NCI-H82 treated with DMSO at 0.1 percent for 48 hours (cell line): ENCODE measurements around the gene JAKMIP1.
"Not testable (repeated sequence)": the region's sequence is repeated elsewhere in the genome, so short reads cannot be mapped to it uniquely, and the experiment has no call there.

Experiments
- DNase-seq: peaks from one replicate; lab custom pipeline; 2025; ENCODE audit not compliant: unreplicated experiment; lab: John Stamatoyannopoulos, UW

Gene JAKMIP1

DNA sequence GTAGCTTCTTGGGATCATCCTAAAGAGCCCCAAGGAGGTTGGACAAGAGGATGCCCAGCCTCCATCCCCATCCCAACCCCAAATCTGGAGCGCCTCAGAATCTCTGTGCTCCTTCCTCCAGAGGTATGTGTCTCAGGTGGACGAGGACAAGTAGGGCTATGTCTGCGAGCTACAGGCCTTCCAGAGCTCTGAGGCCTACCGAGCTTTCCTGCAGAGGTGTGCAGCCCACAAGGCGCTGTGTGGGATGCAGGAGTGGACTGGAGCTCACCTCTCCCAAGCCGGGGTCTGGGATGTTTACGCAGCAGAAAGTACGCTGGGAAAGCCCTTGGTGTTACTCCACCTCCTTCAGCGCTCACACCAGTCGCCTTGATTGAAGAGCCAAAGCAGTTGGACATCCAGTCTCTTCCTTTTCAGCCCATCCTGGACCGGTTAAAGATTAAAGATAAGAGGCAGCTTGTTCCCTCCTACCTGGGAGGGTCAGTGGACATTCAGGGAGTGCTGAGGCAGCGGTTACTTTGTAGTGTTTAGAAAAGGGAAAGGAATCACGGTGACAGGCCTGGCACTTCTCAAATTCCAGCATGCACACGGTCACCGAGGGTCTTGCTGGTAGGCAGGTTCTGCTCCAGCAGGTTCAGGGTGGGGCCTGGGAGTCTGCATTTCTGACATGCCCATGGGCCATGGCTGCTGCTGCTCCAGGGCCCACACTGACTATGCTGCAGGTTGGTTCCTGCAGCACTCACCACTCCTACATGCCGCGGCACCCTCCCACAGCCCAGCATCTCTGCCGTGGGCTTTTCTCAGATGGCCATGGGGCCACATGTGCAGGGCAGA is 29.5 kb upstream of the JAKMIP1 start:
- no peak for DNase-seq

DNA sequence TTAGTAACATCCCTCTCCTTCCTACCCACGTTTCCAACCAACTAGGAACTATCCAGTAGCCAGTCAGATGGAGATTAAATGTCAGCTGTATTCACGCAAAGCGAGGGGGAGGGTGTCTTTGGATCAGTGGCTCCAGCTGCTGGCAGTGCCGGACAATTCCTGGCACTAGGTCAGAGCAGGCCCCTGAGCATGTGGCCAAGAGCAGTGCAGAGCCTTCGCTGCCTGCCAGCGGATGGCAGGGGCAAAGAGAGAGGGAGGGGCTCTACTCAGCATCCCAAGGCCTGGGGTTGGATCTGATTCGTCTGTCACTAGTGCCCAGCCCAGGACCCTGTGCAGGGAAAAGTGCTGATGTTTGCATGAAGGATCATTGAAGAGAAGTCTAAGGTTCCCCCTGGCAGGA is 28.7 kb upstream of the JAKMIP1 start:
- no peak for DNase-seq

DNA sequence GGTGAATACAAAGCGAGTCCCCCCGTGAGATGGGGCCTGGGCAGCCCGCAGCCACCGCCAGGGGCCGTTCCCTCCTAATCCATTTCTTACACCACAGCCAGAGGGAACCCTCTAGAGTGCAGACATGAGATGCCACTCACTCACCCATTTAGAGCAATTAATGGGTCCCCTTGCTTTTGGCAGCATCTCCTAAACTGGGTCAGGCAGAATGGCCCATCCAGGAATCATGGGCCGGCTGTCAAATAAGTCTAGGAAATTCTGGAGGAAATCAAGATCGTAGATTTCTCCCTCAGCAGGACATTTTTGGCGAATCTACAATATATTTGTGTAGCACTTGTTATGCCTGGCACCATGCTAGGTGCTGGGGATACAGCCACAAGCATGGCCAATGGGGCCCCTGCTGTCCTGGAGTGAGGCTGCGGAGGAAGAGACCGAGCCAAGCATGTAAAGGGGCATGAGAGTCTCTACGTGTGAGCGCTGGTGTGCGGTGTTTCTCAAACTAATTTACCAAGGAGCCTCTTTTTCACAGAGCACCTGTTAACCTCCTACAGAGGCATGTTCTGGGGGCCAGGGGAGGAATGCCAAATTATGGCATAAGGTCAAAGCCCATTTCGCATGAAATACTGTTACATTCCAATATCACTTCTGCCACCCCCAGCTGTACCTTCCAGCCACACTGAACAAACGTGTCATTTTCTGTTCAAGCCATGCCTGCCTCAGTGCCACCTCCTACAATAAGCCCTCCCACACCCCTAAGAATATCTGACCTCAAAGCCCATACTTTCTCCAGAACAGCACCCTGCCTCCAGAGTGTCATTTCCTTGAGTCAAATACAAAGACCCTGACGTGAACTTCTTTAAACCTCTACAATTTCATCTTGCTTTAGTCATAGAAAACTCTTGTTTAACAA is 28.1 kb upstream of the JAKMIP1 start:
- no peak for DNase-seq

DNA sequence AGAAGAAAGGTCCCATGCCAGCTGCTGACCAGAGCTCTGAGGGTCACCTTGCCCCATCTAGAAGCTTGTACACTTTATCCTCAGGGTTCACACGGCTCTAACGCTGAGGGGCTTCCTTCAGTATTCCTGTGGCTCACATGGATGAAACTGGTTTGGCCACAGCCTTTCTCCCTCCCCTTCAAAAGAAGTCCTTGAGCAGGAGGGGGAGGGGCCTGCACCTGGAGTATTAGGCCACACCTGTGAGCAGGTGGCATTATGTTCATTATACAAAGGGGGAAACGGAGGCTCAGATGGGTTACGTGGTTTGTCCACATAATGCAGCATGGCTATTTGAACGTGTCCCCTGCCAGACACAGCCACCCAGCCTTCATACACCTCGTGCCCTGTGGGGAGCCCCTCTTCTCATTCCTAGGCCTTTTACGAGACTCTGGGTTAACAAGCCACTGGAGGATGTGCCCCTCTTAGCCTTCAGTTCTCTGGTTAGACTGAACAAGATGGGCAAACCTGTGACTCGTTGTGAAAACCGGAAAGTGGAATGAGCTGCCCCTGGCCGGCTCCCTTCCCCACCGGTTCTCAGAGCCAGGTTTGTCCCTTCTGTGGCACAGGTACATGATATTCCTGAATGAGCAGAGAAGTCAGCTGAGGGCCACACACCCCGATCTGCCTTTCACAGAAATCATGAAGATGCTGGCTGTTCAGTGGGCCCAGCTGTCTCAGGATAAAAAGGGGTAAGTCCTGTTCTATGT is 27.2 kb upstream of the JAKMIP1 start:
- no peak for DNase-seq

DNA sequence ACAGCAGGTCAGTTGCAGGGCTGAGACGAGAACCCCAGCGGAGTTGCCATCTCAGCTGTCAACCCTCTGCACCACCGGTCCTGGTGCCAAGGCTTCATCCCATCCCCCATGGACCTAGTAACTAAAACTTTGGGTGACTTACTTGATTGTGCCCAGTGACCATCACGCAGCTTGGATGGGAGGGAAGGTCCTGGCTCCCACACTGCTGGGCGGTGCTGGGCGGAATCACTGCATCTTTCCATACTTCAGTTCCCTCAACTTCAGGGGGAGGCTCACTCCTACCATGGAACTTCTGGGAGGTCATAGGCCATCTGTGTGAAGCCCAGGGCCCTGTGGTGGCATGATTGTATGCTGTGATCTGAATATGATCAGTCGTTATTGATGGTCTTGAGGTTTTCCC is 26.2 kb upstream of the JAKMIP1 start:
- no peak for DNase-seq

DNA sequence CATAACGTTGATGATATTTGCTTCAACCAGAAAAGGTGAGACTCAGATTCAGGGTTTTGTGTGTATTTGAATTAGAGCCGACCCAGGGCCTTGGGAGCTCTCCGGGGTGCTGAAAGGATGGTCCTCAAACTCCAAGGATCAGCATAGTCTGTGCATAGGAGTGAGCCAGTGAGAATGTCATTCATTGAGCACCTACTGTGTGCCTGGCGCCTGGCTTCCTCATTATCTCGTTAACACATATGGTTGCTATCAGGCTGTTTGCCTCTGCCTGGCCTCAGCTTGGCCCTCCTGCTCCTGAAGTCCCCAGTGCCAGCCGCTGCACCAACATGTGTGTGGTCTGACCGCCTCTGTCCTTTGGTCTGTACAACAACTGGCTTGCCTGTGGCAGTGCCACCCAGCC is 25.1 kb upstream of the JAKMIP1 start:
- no peak for DNase-seq

DNA sequence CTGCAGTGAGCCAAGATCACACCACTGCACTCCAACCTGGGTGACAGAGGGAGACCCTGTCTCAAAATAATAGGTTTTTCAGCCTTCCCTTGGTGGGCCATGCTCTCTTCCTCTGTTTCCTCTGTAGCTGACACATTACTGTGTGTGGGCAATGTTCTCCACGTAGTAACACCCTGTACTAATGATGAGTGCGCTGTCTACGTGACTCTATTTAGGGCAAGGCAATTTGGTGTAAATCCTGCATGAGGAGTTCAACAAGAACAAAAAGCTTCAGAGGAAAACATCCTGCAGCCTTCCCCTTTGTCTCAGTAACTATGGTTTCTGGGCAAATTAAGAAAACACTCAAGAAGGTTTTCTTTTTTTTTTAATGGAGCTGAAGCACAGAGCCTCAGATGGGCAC is 24.4 kb upstream of the JAKMIP1 start:
- DNase-seq: no peak

DNA sequence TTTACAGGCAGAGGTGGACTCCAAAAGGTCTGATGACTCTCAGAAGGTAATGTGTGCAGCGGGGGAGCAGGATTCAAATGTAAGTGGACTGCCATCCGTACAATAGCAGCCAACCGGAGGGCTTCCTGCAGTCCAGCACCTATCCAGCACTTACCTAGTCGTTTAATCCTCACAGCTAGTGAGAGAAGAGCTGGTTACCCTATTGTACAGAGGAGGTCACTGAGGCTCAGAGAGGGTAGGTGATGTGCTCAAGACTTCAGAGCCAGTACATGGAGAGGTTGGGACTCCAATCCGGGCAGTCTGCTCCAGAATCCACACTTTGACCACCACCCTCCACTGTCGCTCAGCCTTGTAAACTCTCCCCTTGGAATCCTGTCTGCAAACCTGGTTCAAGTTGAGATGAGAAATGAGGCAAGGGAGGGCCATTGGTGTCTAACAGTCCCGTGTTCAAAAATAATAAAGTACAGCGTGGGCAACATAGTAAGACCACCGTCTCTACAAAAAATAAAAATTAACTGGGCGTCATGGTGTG is 22.5 kb upstream of the JAKMIP1 start:
- peak; percentile 41 for DNase-seq

DNA sequence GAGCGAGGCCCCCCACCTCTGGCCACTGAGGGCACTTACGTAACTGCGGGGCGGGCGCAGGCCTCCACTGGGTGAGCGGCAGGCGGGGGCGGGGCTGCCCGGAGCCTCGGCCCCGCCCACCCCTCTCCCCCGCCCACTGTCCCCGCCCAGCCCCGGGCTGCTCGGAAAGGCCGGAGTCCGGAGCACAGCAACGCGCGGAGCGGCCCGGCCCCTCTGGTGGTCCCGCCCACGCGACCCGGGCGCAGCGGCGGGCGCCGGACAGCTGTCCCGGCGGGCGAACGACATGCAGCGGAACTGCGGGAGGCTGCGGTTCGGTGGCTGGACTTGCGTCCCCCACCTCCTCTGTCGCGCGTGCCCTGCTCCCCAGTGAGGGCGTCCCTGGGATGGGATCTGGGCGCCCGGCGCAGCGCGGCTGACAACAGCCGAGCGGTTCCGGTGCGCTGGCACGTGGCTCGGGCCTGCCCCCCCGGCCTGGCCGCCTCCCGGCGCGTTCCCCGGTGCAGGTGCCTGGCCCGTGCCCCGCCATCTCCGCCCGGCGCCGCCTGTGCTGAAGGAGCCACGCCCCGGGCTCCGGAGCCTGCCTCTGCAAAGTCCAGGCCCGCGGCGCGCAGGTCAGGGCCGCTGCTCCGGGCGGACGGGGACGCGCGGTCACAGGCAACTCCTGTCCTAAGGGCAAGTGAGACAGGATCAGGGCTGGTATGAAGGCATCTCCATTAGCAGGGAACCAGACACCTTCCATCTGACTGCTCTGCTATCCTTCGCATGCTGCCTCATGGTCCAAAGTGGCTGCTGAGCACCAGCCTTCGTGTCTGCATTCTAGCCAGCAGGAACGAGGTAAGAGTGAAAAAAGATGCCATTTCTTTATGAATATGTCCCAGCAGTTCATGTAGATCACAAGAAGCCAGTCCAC is 21.8 kb upstream of the JAKMIP1 start:
- DNase-seq: no peak

DNA sequence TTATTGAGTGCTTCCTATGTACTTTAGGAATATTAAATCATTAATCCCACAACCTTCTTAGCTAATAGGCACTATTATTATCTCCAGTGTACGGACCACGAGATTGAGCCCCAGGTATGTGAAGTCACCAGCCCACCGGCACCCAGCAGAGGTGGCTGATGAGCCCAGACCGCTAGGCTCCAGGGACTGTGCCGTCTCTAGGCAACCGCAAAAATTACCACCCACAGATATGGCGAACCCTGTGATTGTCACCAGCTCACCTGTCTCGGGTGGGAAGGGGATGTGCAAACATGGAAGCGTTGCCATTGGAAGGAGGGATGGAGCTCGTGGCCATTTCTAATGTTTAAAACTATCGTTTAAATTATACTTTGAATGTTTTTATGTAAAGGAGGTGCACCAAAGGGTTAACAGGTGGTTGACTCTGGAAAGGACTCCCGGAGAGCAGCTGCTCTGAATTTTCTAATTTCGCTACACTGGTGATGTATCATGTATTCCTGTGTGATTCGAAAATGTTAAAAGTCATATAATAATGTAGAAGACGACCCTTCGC is 21.0 kb upstream of the JAKMIP1 start:
- DNase-seq: no peak

DNA sequence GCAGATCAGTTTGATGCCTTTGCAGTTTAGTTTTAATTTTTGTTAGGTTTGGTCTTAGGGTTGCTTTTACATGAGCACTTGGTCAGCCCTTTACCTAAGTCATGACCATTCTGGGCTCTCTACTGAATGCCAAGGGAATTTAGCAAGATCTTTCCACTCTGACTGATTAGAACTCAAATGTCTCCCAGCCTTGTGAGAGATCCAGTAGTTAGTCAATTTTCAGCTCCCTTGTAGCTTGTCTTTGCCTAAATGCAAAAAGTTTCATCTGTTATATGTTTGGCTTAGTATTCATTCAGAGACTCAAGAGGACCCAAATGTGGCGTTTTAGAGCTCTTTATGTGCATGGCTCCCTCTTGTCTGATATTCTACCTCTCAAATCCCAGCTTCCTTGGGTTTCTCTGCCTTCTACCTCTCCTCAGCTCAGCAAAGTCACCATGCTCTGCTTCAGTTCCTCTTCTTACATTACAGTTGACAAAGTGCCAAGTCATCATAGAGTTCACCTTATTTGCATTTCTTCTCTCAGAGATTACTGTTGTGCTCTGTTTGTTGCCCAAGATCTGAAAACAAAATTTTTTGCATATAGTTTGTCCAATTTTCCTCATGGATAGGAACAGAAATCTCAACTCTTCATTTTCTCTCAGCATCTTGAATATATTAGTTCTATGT is 17.5 kb upstream of the JAKMIP1 start:
- no peak for DNase-seq

DNA sequence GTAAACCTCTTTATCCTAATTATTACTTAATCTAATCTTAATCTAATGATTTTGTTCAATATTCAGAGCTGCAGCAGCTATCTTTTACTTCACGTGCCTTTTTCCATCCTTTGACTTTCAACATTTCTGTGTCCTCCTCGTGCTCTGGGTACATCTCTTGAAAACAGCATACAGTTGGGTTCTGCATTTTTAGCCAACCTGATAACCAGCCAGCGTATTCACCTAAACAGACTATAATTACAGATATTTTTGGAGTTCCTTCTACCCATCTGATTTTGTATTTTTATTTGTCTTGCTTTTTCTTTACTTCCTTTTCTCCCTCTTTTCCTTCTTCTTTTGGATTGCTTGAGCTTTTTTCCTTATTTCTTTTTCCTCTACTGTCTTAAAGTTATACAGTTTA is 16.2 kb upstream of the JAKMIP1 start:
- no peak for DNase-seq

DNA sequence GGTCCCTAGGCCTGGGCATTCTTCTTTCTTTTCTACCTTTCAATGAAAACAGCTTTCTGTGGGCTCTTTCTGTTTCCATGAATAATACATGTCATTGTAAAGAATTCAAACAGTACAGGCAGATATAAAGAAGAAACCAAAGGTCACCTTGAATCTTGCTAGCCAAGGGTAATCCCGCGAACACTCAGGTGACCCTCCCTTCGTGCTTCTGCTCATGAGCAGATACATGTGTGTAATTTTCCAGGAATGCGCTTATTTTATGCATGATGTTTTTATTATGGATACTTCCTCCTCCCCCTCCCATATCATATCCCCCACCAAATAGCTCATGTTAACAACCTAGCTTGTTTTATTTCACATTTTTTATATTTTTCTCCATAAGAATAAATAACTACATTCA is 9.6 kb upstream of the JAKMIP1 start:
- no peak for DNase-seq

DNA sequence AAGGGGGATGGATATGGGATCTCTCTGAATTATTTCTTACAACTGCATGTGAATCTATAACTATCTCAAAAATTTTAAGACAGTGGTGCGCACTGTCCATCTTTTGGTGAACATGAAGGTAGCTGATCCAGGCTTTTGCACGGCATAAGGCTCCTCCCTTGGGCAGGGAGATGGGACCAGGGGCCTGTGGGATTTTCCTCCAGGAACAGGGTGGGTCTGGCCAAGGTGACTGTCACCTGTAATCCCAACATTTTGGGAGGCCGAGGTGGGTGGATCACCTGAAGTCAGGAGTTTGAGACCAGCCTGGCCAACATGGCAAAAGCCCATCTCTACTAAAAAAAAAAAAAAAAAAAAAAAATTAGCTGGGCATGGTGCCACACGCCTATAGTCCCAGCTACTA is 8.9 kb upstream of the JAKMIP1 start:
- not testable (repeated sequence) for DNase-seq

DNA sequence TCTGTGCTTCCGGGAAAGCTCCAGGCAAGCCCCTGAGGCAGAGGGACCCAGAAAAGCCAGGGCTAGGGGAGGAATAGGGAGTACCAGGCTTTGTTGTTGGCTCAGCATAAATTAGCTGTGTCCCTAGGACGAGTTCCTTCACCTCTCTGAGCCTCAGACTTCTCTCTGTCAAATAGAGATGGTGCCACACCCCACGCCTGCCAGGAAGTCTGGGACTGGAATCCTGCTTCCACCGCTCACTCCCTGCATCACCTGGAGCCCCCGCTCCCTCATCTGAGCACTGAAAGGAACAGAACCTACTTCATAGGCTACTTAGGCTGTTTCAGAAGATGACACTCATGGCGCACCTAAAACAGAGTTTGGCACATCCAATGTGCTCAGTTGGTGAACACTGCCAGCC is 8.1 kb upstream of the JAKMIP1 start:
- no peak for DNase-seq

DNA sequence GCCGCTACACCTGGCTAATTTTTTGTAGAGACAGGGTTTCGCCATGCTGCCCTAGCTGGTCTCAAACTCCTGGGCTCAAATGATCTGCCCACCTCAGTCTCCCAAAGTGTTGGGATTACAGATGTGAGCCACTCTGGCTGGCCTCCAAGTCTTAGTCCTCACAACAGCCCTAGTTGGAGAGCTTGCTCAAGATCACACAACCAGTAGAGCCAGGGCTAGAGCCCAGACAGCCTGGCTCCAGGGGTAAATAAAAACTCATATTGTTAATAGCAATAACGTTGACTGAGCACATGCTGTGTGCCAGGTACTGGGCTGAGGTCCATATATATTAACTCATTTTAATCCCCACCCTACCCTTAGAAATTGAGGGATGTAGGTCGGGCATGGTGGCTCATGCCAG is 7.3 kb upstream of the JAKMIP1 start:
- no peak for DNase-seq

DNA sequence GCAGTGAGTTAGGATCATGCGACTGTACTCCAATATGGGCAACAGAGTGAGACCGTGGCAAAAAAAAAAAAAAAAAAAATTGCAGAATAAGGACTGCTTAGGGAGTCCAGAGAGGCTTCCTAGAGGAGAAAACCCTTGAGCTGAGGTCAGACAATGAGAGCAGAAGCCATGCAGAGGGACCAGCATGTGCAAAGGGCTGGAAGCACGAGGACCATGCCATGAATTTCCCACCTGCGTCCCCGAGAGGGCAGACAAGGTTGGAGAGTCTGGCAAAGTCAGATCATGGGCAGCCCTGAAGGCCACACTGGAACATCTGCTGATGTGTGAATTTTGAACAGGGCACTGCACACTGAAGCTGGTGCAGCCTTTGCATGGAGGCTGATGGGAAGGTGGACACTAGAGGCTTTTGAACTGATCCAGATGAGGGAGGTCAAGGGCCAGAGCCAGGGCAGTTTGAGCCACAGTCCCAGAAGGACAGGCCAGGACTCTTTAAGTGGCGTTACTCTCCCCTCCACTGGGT is 6.5 kb upstream of the JAKMIP1 start:
- no peak for DNase-seq

DNA sequence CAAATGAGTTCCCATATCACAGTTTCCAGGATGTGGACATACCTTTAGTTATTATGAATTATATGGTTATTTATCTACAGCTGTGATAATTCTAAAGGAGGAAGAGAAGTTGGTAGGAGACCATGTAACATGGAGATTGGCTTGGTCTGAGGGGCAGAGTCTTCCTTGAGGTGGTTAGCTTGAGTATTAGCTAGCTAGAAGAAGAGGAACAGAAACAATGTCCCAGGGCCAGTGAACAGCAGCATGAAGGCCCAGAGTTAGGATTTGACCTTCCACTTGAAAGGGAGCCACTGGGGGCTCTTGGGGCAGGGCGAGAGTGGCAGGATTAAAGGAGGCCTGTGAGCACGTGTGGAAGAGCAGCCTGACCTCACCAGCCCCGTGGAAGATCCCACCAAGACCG is 5.6 kb upstream of the JAKMIP1 start:
- DNase-seq: no peak

DNA sequence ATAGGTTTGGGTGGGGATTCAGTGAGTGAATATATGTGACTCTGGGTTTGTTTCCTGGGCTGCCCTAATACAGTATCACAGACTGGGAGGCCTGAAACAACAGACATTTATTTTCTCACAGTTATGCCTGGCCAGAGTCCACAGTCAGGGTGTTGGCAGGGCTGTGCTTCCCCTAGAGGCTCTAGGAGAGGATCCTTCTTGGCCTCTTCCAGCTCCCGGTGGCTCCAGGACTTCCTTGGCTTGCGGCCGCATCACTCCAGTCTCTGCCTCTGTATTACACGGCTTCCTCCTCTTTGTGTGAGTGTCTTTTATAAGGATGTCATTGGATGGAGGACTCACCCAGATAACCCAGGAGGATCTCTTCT is 5.2 kb upstream of the JAKMIP1 start:
- no peak for DNase-seq
